Heart left ventricle (tissue), 13 donors: ENCODE results near the gene PTPN13.

ENCODE experiments used
- POLR2A ChIP-seq, 2 donors: fragments of 450-650 bp; IDR thresholded peaks; one replicate each; pipeline ENCODE4 v1.6.1; 2017; ENCODE audit warnings: antibody characterized with exemption in 2 of 2, mild to moderate bottlenecking in 2 of 2, moderate library complexity in 2 of 2
- TF ChIP-seq, protein P1 (sequence below), 12 donors: fragments of 200-600 bp; sonication (generic) in 4 of 12; IDR thresholded peaks; one replicate each; pipeline versions ENCODE4 v1.5.0 to v1.8.0; 2018 to 2022; ENCODE audit warnings: antibody characterized with exemption in 12 of 12, mild to moderate bottlenecking in 5 of 12
- donor health status: ischemic (EF 13 %, LVEDD 7.1; RV severe dilation, severe dysfunction).
- donor health status: DM: no; HTN: yes; CAD: no.
- donor health status: DM: no; HTN: no; CAD: no.
- donor health status: ischemic (EF 25% LVEDD 6.9; RV normal size, moderate dysfunction).
- donor health status: ischemic (EF 25% LVEDD 5.7; RV mildly dilated, moderate dysfunction).
- donor health status: ischemic (EF 35%, LVEDD 5.7; RV mildly dilated, moderate dysfunction).
- donor health status: nonischemic (EF 11% LVEDD 7.7; RV severe dilation, severe dysfunction).
- donor health status: DM: yes; HTN: yes; CAD: no.
- donor health status: PGD.
- donor health status: ischemic (EF 29% LVEDD 5.4; RV normal size, mild dysfunction).
- donor health status: nonischemic (EF 23%, LVEDD 6.1; RV moderate dilation, normal function).

DNA sequence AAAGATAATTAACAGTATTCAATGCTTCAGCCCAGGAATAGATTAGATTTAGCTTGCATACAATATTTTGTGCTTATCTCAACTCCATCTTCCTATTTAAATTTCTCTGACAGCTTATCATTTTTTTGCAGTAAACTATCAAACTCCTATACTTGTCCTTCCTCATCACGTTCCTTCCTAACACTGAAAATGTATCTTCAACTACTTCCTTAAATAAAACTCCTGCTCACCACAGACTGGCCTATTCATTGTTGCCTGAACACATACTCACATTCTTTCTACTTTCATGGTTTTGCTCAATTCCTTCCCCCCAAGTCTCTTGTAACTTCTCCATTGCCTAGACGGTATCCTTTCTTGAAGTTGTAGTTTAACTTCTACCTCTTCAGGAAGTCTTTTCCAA, 28.5 kb upstream of the PTPN13 start:
- TF ChIP-seq, protein P1, sequence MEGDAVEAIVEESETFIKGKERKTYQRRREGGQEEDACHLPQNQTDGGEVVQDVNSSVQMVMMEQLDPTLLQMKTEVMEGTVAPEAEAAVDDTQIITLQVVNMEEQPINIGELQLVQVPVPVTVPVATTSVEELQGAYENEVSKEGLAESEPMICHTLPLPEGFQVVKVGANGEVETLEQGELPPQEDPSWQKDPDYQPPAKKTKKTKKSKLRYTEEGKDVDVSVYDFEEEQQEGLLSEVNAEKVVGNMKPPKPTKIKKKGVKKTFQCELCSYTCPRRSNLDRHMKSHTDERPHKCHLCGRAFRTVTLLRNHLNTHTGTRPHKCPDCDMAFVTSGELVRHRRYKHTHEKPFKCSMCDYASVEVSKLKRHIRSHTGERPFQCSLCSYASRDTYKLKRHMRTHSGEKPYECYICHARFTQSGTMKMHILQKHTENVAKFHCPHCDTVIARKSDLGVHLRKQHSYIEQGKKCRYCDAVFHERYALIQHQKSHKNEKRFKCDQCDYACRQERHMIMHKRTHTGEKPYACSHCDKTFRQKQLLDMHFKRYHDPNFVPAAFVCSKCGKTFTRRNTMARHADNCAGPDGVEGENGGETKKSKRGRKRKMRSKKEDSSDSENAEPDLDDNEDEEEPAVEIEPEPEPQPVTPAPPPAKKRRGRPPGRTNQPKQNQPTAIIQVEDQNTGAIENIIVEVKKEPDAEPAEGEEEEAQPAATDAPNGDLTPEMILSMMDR (IDR thresholded peaks at IDR 0.05), result no peak
- no peak for TF ChIP-seq POLR2A (IDR thresholded peaks at IDR 0.05)
